Measurements from ENCODE around the gene SNCAIP.

Gene SNCAIP

GRCh38 chr5:122430319-122430586 lies 118.2 kb downstream of the SNCAIP start:
- no peaks in the 10 kb centered on the region for H3K36me3 ChIP-seq (ENCODE audit: control insufficient read depth, insufficient read depth, low read length)
- no peak overlapping the region for H3K4me3 ChIP-seq (ENCODE audit: insufficient read depth, low read depth, low read length, poor library complexity, severe bottlenecking)
- no peaks in the 10 kb centered on the region for H3K9me3 ChIP-seq (ENCODE audit: control insufficient read depth, low read length)
- no peak for DNase-seq
- no peak overlapping the region for H3K27ac ChIP-seq (ENCODE audit: insufficient read depth, low read length, poor library complexity, severe bottlenecking)
- H3K27me3 ChIP-seq (replicated peaks; ENCODE audit: control insufficient read depth, insufficient read depth, low read length, poor library complexity, severe bottlenecking) = no peaks in the 10 kb centered on the region
- no peaks in the 10 kb centered on the region for H3K4me1 ChIP-seq (ENCODE audit: control insufficient read depth, insufficient read depth, low read length, poor library complexity, severe bottlenecking)

DNA sequence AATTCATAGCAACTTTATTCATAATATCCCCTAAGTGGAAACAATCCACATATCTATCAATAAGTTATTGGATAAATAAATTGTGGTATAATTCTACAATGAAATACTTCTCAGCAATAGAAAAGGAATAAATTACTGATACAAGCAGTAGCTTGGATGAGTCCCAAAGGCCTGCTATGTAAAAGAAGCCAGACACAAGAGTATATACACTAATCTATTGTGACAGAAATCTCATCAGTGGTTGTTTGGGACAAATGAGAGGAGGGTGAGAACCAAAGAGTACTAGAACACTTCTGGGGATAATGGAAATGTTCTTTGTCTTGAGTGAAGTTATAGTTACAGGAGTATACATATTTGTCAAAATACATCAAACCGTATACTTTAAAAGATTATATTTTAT lies 119.3 kb downstream of the SNCAIP start:
- H3K9me3 ChIP-seq (ENCODE audit: control insufficient read depth, low read length) = no peaks in the 10 kb centered on the region
- H3K27me3 ChIP-seq (replicated peaks; ENCODE audit: control insufficient read depth, insufficient read depth, low read length, poor library complexity, severe bottlenecking) = no peaks in the 10 kb centered on the region
- no peak for DNase-seq
- no peaks in the 10 kb centered on the region for H3K36me3 ChIP-seq (ENCODE audit: control insufficient read depth, insufficient read depth, low read length)
- H3K27ac ChIP-seq (ENCODE audit: insufficient read depth, low read length, poor library complexity, severe bottlenecking) = no peak overlapping the region
- no peak overlapping the region for H3K4me3 ChIP-seq (ENCODE audit: insufficient read depth, low read depth, low read length, poor library complexity, severe bottlenecking)
- no peaks in the 10 kb centered on the region for H3K4me1 ChIP-seq (ENCODE audit: control insufficient read depth, insufficient read depth, low read length, poor library complexity, severe bottlenecking)

DNA sequence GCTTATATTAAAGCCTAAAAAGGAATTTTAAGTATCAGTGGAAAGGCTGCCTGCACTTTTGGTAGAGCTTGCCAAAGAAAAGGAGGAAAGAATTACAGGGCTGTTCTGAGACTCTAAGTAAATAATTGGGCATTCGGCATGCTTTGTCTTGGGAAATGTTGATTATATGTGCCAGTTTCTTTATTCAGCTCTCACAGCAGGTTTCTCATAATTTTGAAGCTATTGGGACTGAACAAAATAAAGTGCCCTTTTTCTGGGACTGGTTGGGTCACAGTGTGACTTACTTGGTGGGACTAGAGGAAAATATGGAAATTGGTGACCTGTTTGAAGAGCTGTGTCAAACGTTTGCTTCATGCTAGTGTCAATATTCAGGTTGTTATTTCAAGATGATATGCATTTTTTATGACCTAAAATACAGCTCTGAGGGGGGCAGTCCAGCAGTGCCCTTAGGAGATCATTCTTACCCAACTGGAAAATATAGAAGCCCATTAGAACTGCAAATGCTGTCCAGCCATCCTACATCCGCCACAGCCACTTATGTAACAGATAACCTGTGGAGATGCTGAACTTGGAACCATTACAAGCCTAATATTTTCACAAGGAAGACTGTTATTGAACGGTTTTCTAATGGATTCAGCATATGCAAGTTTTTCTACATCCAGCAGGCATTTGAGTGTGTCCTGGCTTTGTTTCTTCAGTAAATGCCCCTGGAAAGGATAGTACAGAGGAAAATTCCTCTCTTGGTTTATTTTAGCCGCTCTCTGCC lies 122.4 kb downstream of the SNCAIP start:
- Histone ChIP-seq H3K9me3 (ENCODE audit: control insufficient read depth, low read length) (no peaks in the 10 kb centered on the region), H3K36me3 (ENCODE audit: control insufficient read depth, insufficient read depth, low read length) (no peaks in the 10 kb centered on the region), H3K4me3 (ENCODE audit: insufficient read depth, low read depth, low read length, poor library complexity, severe bottlenecking) (no peak overlapping the region), H3K27me3 (replicated peaks; ENCODE audit: control insufficient read depth, insufficient read depth, low read length, poor library complexity, severe bottlenecking) (no peaks in the 10 kb centered on the region), H3K4me1 (ENCODE audit: control insufficient read depth, insufficient read depth, low read length, poor library complexity, severe bottlenecking) (no peaks in the 10 kb centered on the region), H3K27ac (ENCODE audit: insufficient read depth, low read length, poor library complexity, severe bottlenecking) (no peak overlapping the region)
- DNase-seq = no peak

- Histone ChIP-seq H3K9me3 (ENCODE audit: control insufficient read depth, low read length) (no peaks in the 10 kb centered on the region), H3K4me1 (ENCODE audit: control insufficient read depth, insufficient read depth, low read length, poor library complexity, severe bottlenecking) (no peaks in the 10 kb centered on the region), H3K4me3 (ENCODE audit: insufficient read depth, low read depth, low read length, poor library complexity, severe bottlenecking) (no peak overlapping the region), H3K27me3 (replicated peaks; ENCODE audit: control insufficient read depth, insufficient read depth, low read length, poor library complexity, severe bottlenecking) (no peaks in the 10 kb centered on the region), H3K36me3 (ENCODE audit: control insufficient read depth, insufficient read depth, low read length) (no peaks in the 10 kb centered on the region), H3K27ac (ENCODE audit: insufficient read depth, low read length, poor library complexity, severe bottlenecking) (no peak overlapping the region)
- DNase-seq = no peak
Observed at GRCh38 chr5:122435234-122435633, 123.2 kb downstream of the SNCAIP start.

DNA sequence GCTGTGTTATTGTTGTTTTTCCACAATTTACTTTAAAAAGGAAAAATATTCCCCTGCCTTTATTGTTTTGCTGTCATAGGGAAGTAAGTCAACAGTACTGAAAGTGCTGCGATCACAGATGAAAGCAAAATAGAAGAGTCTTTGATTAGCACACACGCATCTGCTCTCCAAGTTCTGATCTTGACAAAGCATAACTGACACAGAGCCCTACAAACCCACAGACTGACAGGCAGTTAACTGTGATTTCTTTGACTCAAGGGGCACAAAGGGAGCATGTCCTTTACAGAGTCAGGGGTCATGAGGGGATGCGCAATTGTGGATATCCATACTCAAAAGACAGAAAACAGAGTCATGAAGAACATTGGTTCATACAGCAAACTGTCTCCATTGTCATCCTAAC lies 123.7 kb downstream of the SNCAIP start:
- Histone ChIP-seq H3K36me3 (ENCODE audit: control insufficient read depth, insufficient read depth, low read length) (no peaks in the 10 kb centered on the region), H3K27me3 (replicated peaks; ENCODE audit: control insufficient read depth, insufficient read depth, low read length, poor library complexity, severe bottlenecking) (no peaks in the 10 kb centered on the region), H3K4me1 (ENCODE audit: control insufficient read depth, insufficient read depth, low read length, poor library complexity, severe bottlenecking) (no peaks in the 10 kb centered on the region), H3K9me3 (ENCODE audit: control insufficient read depth, low read length) (no peaks in the 10 kb centered on the region), H3K4me3 (ENCODE audit: insufficient read depth, low read depth, low read length, poor library complexity, severe bottlenecking) (no peak overlapping the region), H3K27ac (ENCODE audit: insufficient read depth, low read length, poor library complexity, severe bottlenecking) (no peak overlapping the region)
- no peak for DNase-seq

DNA sequence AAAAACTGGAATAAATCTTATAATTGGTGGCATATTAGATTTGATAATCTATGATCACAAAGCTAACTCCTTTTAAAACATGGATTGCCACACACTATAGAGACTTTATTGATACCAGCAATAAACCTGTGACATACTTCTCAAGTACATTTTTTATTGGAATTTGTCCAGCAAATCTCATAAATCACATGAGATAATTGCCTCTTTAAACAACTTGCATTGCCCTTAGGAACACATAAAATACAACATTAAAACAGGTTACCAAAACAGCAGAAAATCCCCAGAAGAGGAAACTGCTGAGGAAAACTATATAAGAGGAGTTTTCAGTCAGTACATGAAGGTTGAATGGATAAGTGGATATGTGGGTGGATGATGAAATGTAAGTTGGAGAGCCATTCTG lies 124.6 kb downstream of the SNCAIP start:
- no peak overlapping the region for H3K27ac ChIP-seq (ENCODE audit: insufficient read depth, low read length, poor library complexity, severe bottlenecking)
- no peaks in the 10 kb centered on the region for H3K36me3 ChIP-seq (ENCODE audit: control insufficient read depth, insufficient read depth, low read length)

GRCh38 chr5:122439645-122440044 lies 127.6 kb downstream of the SNCAIP start:
- no peaks in the 10 kb centered on the region for H3K4me1 ChIP-seq (ENCODE audit: control insufficient read depth, insufficient read depth, low read length, poor library complexity, severe bottlenecking)
- H3K27me3 ChIP-seq (replicated peaks; ENCODE audit: control insufficient read depth, insufficient read depth, low read length, poor library complexity, severe bottlenecking) = no peaks in the 10 kb centered on the region
- no peaks in the 10 kb centered on the region for H3K36me3 ChIP-seq (ENCODE audit: control insufficient read depth, insufficient read depth, low read length)
- DNase-seq = no peak
- H3K9me3 ChIP-seq (ENCODE audit: control insufficient read depth, low read length) = no peaks in the 10 kb centered on the region
- H3K4me3 ChIP-seq (ENCODE audit: insufficient read depth, low read depth, low read length, poor library complexity, severe bottlenecking) = no peak overlapping the region
- no peak overlapping the region for H3K27ac ChIP-seq (ENCODE audit: insufficient read depth, low read length, poor library complexity, severe bottlenecking)

More for the DNA sequence above, 124.6 kb downstream of the SNCAIP start:
- H3K27me3 ChIP-seq (replicated peaks; ENCODE audit: control insufficient read depth, insufficient read depth, low read length, poor library complexity, severe bottlenecking) = no peaks in the 10 kb centered on the region
- no peaks in the 10 kb centered on the region for H3K4me1 ChIP-seq (ENCODE audit: control insufficient read depth, insufficient read depth, low read length, poor library complexity, severe bottlenecking)
- DNase-seq = no peak
- H3K4me3 ChIP-seq (ENCODE audit: insufficient read depth, low read depth, low read length, poor library complexity, severe bottlenecking) = no peak overlapping the region
- H3K9me3 ChIP-seq (ENCODE audit: control insufficient read depth, low read length) = no peaks in the 10 kb centered on the region

GRCh38 chr5:122442938-122443337 lies 130.9 kb downstream of the SNCAIP start:
- no peak for DNase-seq
- H3K4me3 ChIP-seq (ENCODE audit: insufficient read depth, low read depth, low read length, poor library complexity, severe bottlenecking) = no peak overlapping the region
- H3K9me3 ChIP-seq (ENCODE audit: control insufficient read depth, low read length) = no peaks in the 10 kb centered on the region
- no peaks in the 10 kb centered on the region for H3K4me1 ChIP-seq (ENCODE audit: control insufficient read depth, insufficient read depth, low read length, poor library complexity, severe bottlenecking)
- H3K27ac ChIP-seq (ENCODE audit: insufficient read depth, low read length, poor library complexity, severe bottlenecking) = no peak overlapping the region
- H3K27me3 ChIP-seq (replicated peaks; ENCODE audit: control insufficient read depth, insufficient read depth, low read length, poor library complexity, severe bottlenecking) = no peaks in the 10 kb centered on the region
- no peaks in the 10 kb centered on the region for H3K36me3 ChIP-seq (ENCODE audit: control insufficient read depth, insufficient read depth, low read length)

DNA sequence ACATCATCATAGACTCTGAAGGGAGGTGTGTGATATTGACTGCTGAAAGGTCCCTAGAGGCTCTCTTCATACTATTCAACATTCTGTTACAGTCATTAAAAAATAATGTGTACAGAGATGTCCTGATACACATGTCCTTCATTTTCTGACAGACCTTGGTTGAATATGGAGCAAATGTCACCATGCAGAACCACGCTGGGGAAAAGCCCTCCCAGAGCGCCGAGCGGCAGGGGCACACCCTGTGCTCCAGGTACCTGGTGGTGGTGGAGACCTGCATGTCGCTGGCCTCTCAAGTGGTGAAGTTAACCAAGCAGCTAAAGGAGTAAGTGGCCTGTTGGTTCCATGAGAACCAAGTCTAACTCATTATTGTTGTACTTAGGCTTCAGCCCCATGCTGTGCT lies 132.4 kb downstream of the SNCAIP start:
- no peak overlapping the region for H3K4me3 ChIP-seq (ENCODE audit: insufficient read depth, low read depth, low read length, poor library complexity, severe bottlenecking)
- H3K9me3 ChIP-seq (ENCODE audit: control insufficient read depth, low read length) = no peaks in the 10 kb centered on the region
- H3K36me3 ChIP-seq (ENCODE audit: control insufficient read depth, insufficient read depth, low read length) = no peaks in the 10 kb centered on the region
- no peak for DNase-seq
- H3K4me1 ChIP-seq (ENCODE audit: control insufficient read depth, insufficient read depth, low read length, poor library complexity, severe bottlenecking) = no peaks in the 10 kb centered on the region
- H3K27ac ChIP-seq (ENCODE audit: insufficient read depth, low read length, poor library complexity, severe bottlenecking) = no peak overlapping the region
- no peaks in the 10 kb centered on the region for H3K27me3 ChIP-seq (replicated peaks; ENCODE audit: control insufficient read depth, insufficient read depth, low read length, poor library complexity, severe bottlenecking)

- H3K27ac ChIP-seq (ENCODE audit: insufficient read depth, low read length, poor library complexity, severe bottlenecking) = no peak overlapping the region
- no peak for DNase-seq
- no peaks in the 10 kb centered on the region for H3K27me3 ChIP-seq (replicated peaks; ENCODE audit: control insufficient read depth, insufficient read depth, low read length, poor library complexity, severe bottlenecking)
- H3K9me3 ChIP-seq (ENCODE audit: control insufficient read depth, low read length) = no peaks in the 10 kb centered on the region
- no peak overlapping the region for H3K4me3 ChIP-seq (ENCODE audit: insufficient read depth, low read depth, low read length, poor library complexity, severe bottlenecking)
- H3K36me3 ChIP-seq (ENCODE audit: control insufficient read depth, insufficient read depth, low read length) = no peaks in the 10 kb centered on the region
- no peaks in the 10 kb centered on the region for H3K4me1 ChIP-seq (ENCODE audit: control insufficient read depth, insufficient read depth, low read length, poor library complexity, severe bottlenecking)
Observed at GRCh38 chr5:122445070-122445469, 133.0 kb downstream of the SNCAIP start.
